Testis (tissue), 2 donors: Measurements from ENCODE around the gene AP5Z1.

Experiments
- POLR2A ChIP-seq: fragments of 450-650 bp; IDR thresholded peaks from one replicate; pipeline ENCODE4 v1.6.1; 2017; ENCODE audit warnings: antibody characterized with exemption, mild to moderate bottlenecking, moderate library complexity
- TF ChIP-seq, protein P1 (sequence below), 3 experiments: fragments of 450-650 bp in 2 of 3; fragments of 200-600 bp in 1 of 3; sonication (generic) in 1 of 3; IDR thresholded peaks; one replicate each; pipeline ENCODE4 v1.5.1; 2016 to 2019; ENCODE audit warnings: antibody characterized with exemption in 3 of 3, mild to moderate bottlenecking in 2 of 3, moderate library complexity in 1 of 3

GRCh38 chr7:4758111-4758510, 17.3 kb upstream of the AP5Z1 start:
- TF ChIP-seq, protein P1, sequence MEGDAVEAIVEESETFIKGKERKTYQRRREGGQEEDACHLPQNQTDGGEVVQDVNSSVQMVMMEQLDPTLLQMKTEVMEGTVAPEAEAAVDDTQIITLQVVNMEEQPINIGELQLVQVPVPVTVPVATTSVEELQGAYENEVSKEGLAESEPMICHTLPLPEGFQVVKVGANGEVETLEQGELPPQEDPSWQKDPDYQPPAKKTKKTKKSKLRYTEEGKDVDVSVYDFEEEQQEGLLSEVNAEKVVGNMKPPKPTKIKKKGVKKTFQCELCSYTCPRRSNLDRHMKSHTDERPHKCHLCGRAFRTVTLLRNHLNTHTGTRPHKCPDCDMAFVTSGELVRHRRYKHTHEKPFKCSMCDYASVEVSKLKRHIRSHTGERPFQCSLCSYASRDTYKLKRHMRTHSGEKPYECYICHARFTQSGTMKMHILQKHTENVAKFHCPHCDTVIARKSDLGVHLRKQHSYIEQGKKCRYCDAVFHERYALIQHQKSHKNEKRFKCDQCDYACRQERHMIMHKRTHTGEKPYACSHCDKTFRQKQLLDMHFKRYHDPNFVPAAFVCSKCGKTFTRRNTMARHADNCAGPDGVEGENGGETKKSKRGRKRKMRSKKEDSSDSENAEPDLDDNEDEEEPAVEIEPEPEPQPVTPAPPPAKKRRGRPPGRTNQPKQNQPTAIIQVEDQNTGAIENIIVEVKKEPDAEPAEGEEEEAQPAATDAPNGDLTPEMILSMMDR (IDR thresholded peaks at IDR 0.05): no peak
- no peak for TF ChIP-seq POLR2A
